AG04449 (cell line): ENCODE data around the gene MYL11.
"Not testable (repeated sequence)": the region's sequence is repeated elsewhere in the genome, so short reads cannot be mapped to it uniquely, and the experiment has no call there.

Experiments used
- CTCF ChIA-PET: fragments of 350-600 bp; formaldehyde crosslinking; extraction: SDS; loops from one replicate; lab custom pipeline; 2021; ENCODE audit warnings: antibody characterized with exemption; lab: Yijun Ruan, JAX
- POLR2A ChIA-PET: fragments of 400-600, 350-600 bp; formaldehyde crosslinking; extraction: SDS; loops from one replicate; lab custom pipeline; 2020; ENCODE audit warnings: antibody characterized with exemption, inconsistent platforms; lab: Yijun Ruan, JAX
- DNase-seq: peaks from one replicate; pipeline ENCODE4 v3.0.0-alpha.2; 2010; ENCODE audit warnings: low read depth, low spot score
- H3K4me3 ChIP-seq: 2 replicates; pipeline ENCODE4 v1.5.1; 2011; ENCODE audit warnings: low read depth, mild to moderate bottlenecking, control low read depth, low read length
- CTCF ChIP-seq: IDR thresholded peaks from one replicate; pipeline ENCODE4 v1.5.1; 2011; ENCODE audit warnings: mild to moderate bottlenecking, moderate library complexity, low read length, control low read depth, inconsistent platforms; ENCODE audit not compliant: insufficient read depth; ENCODE audit errors: missing control alignments

The MYL11 gene

GRCh38 chr16:30383521-30383920, 8.9 kb downstream of the MYL11 start:
- no peak for TF ChIP-seq CTCF
- ChIA-PET CTCF (interaction anchor here (1.1 kb wide), 1 partner anchor 23 kb away, joined by 3 read pairs; no protein-coding TSS in a partner anchor), POLR2A (interaction anchor here (1.0 to 1.9 kb wide), 2 partner anchors 12 to 13 kb away, joined by 6 to 8 read pairs; partner anchors contain the start of genes TBC1D10B and ZNF48)
- DNase-seq = no peak
- H3K4me3 ChIP-seq = no peak overlapping the region

- TF ChIP-seq CTCF = no peak
- no peak for DNase-seq
- POLR2A ChIA-PET = interaction anchor here (1.1 to 3.3 kb wide), 5 partner anchors 12 to 24 kb away, joined by 4 to 11 read pairs (median 5); partner anchors contain the start of genes TBC1D10B and ZNF771
- H3K4me3 ChIP-seq = peak overlapping the region; percentile 77
- CTCF ChIA-PET = interaction anchor here (0.8 to 5.8 kb wide), 9 partner anchors 12 to 264 kb away, joined by 3 to 52 read pairs (median 5); partner anchors contain the start of genes CD2BP2, SEPTIN1, TBC1D10B and ZNF771
These were observed 20.1 kb downstream of the MYL11 start for GRCh38 chr16:30394592-30395154.

- CTCF ChIA-PET = interaction anchor here (0.8 to 5.8 kb wide), 8 partner anchors 14 to 263 kb away, joined by 3 to 52 read pairs (median 5); partner anchors contain the start of genes CD2BP2, TBC1D10B and ZNF771
- H3K4me3 ChIP-seq = peak within 1 kb of the TSS; percentile 77
- DNase-seq = peak; percentile 21
- TF ChIP-seq CTCF = peak; percentile 24
- POLR2A ChIA-PET = interaction anchor here (0.5 to 3.3 kb wide), 7 partner anchors 12 to 28 kb away, joined by 3 to 11 read pairs (median 5); partner anchors contain the start of genes TBC1D10B and ZNF771
These were observed 20.8 kb downstream of the MYL11 start, which contains the start of gene ZNF48 for GRCh38 chr16:30395155-30395991. ZNF48 (plus strand) TSS chr16:30395420; CDS start chr16:30395795, 375 bp downstream.

- TF ChIP-seq CTCF = no peak
- no peak for DNase-seq
- CTCF ChIA-PET = interaction anchor here (1.0 to 5.8 kb wide), 5 partner anchors 13 to 263 kb away, joined by 4 to 52 read pairs (median 6); partner anchors contain the start of genes TBC1D10B and ZNF771
- H3K4me3 ChIP-seq = peak overlapping the region; percentile 77
- POLR2A ChIA-PET = interaction anchor here (0.5 to 3.3 kb wide), 6 partner anchors 11 to 28 kb away, joined by 3 to 11 read pairs (median 5); partner anchors contain the start of genes TBC1D10B and ZNF771
These were observed 21.5 kb downstream of the MYL11 start for GRCh38 chr16:30395992-30396585.

GRCh38 chr16:30396627-30397026, 22.0 kb downstream of the MYL11 start:
- ChIA-PET POLR2A (interaction anchor here (3.3 kb wide), 1 partner anchor 11 kb away, joined by 11 read pairs; the partner anchor contains the start of gene ZNF771), CTCF (interaction anchor here (2.4 to 5.8 kb wide), 2 partner anchors 12 to 25 kb away, joined by 7 to 52 read pairs; partner anchors contain the start of genes TBC1D10B and ZNF771)
- not testable (repeated sequence) for H3K4me3 ChIP-seq, DNase-seq

GRCh38 chr16:30397056-30397455, 22.5 kb downstream of the MYL11 start:
- CTCF ChIA-PET = interaction anchor here (1.5 to 4.4 kb wide), 3 partner anchors 10 to 26 kb away, joined by 6 to 40 read pairs (median 7); partner anchors contain the start of genes TBC1D10B and ZNF771
- POLR2A ChIA-PET = interaction anchor here (3.3 kb wide), 1 partner anchor 10 kb away, joined by 11 read pairs; the partner anchor contains the start of gene ZNF771

More at GRCh38 chr16:30397056-30397455, 22.5 kb downstream of the MYL11 start:
- no peak overlapping the region for H3K4me3 ChIP-seq
- no peak for TF ChIP-seq CTCF
- DNase-seq = no peak
